Activated T-helper 2 cell treated with anti-CD3 and anti-CD28 coated beads, Interferon-gamma antibody, Interleukin-2, Interleukin-4, amounts not matched to agents 10 μg/mL and 5 μg/mL and 100 μg/mL, durations not matched to agents 14 hours and 24 hours and 36 hours (primary cell): ENCODE results near the gene PADI4. TPM values are rescaled to one million over a fixed set of nuclear protein-coding genes. Genes with fewer than 3 reads are reported as not detected.

Experiments
- DNase-seq: peaks from one replicate; pipeline ENCODE4 v3.0.0; 2021; ENCODE audit warnings: low spot score
- H3K27ac Mint-ChIP-seq: one replicate; pipeline ENCODE4 v1.8.0; 2021; ENCODE audit warnings: mixed read lengths
- H3K27me3 Mint-ChIP-seq: one replicate; pipeline ENCODE4 v1.8.0; 2021; ENCODE audit warnings: low read depth, mixed read lengths
- H3K36me3 Mint-ChIP-seq: one replicate; pipeline ENCODE4 v1.8.0; 2021; ENCODE audit warnings: low read depth, mixed read lengths
- H3K4me1 Mint-ChIP-seq: one replicate; pipeline ENCODE4 v1.8.0; 2021; ENCODE audit warnings: low read depth, mixed read lengths
- H3K4me3 Mint-ChIP-seq: one replicate; pipeline ENCODE4 v1.8.0; 2021; ENCODE audit warnings: low read depth, mild to moderate bottlenecking, moderate library complexity, mixed read lengths
- H3K9me3 Mint-ChIP-seq: one replicate; pipeline ENCODE4 v1.8.0; 2021; ENCODE audit warnings: mixed read lengths
- intact Hi-C: fragments of 100-400 bp; cut with micrococcal nuclease; formaldehyde crosslinking; loops from one replicate; pipeline ENCODE4 v1.15.1; 2023
- total RNA-seq: library from RNA; stranded (reverse); gene quantifications from 2 replicates; pipeline ENCODE4 v1.2.3, GENCODE V29; 2022

PADI4 gene
- total RNA-seq, 1 donor from 2014 or later = not detected

GRCh38 chr1:17290553-17290952 is 17.4 kb upstream of the PADI4 start:
- no peaks in the 10 kb centered on the region for H3K36me3 Mint-ChIP-seq
- no peak overlapping the region for H3K27ac Mint-ChIP-seq
- H3K4me3 Mint-ChIP-seq = no peak overlapping the region
- no peak for DNase-seq
- no peaks in the 10 kb centered on the region for H3K4me1 Mint-ChIP-seq
- H3K27me3 Mint-ChIP-seq = peaks cover 4% of the 10 kb centered on the region
- no peaks in the 10 kb centered on the region for H3K9me3 Mint-ChIP-seq
- intact Hi-C loops = no loop called here

- Mint-ChIP-seq H3K27me3 (peaks cover 4% of the 10 kb centered on the region), H3K36me3 (no peaks in the 10 kb centered on the region), H3K4me3 (no peak overlapping the region), H3K9me3 (no peaks in the 10 kb centered on the region), H3K27ac (no peak overlapping the region), H3K4me1 (no peaks in the 10 kb centered on the region)
- no peak for DNase-seq
- intact Hi-C loops = no loop called here
Measured at GRCh38 chr1:17292299-17293160, 15.5 kb upstream of the PADI4 start.

GRCh38 chr1:17293681-17294425 is 14.1 kb upstream of the PADI4 start:
- intact Hi-C loops = no loop called here
- Mint-ChIP-seq H3K4me1 (no peaks in the 10 kb centered on the region), H3K27ac (no peak overlapping the region), H3K4me3 (no peak overlapping the region), H3K27me3 (peaks cover 4% of the 10 kb centered on the region), H3K36me3 (no peaks in the 10 kb centered on the region), H3K9me3 (no peaks in the 10 kb centered on the region)
- DNase-seq = no peak

GRCh38 chr1:17295292-17295691 is 12.7 kb upstream of the PADI4 start:
- Mint-ChIP-seq H3K36me3 (no peaks in the 10 kb centered on the region), H3K27me3 (peaks cover 4% of the 10 kb centered on the region), H3K9me3 (no peaks in the 10 kb centered on the region), H3K27ac (no peak overlapping the region), H3K4me1 (no peaks in the 10 kb centered on the region), H3K4me3 (no peak overlapping the region)
- intact Hi-C loops = no loop called here
- no peak for DNase-seq

DNA sequence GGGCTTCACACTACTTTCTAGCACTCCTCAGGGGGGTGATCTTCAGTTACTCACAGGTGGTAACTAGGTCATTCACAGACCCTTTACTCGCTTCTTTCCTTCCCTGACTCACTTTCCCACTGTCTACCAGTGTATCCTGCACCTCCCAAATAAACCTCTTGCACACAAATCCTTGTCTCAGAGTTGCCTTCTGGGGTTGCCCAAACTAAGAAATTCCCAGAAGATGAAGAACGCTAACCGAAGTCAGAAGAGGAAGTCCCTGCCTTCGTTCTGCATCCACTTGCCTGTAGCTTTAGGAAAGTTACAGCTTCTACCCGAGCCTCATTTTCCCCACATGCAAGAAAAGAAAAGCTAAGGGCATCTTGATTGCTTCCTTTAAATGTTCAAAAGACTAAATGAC is 11.9 kb upstream of the PADI4 start:
- Mint-ChIP-seq H3K4me3 (no peak overlapping the region), H3K27ac (no peak overlapping the region), H3K9me3 (no peaks in the 10 kb centered on the region), H3K36me3 (no peaks in the 10 kb centered on the region), H3K4me1 (no peaks in the 10 kb centered on the region), H3K27me3 (peaks cover 2% of the 10 kb centered on the region)
- no peak for DNase-seq
- intact Hi-C loops = no loop called here

DNA sequence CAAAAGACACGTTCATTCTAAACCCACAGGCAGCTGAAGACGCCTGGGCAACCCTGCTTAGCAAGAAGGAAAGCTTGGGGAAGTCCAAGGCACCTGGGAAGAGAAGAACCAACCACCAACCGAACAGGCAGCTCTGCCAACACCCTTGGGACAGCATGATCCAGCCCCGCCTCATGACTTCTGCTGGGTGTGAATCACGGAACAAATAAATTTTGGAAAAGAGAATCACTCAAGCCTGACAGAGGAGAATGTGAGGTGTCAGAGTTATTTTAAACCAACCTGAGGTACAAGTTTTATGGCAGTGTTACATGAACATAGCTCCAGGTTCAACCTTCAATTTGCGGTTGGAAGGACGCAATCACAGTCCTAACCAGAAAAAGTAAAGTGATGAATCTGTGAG is 10.0 kb upstream of the PADI4 start:
- peaks cover 12% of the 10 kb centered on the region for H3K9me3 Mint-ChIP-seq
- no peak overlapping the region for H3K4me3 Mint-ChIP-seq
- no peaks in the 10 kb centered on the region for H3K36me3 Mint-ChIP-seq
- no peaks in the 10 kb centered on the region for H3K4me1 Mint-ChIP-seq
- no peak overlapping the region for H3K27ac Mint-ChIP-seq
- peaks cover 2% of the 10 kb centered on the region for H3K27me3 Mint-ChIP-seq
- DNase-seq = no peak
- intact Hi-C loops = no loop called here

DNA sequence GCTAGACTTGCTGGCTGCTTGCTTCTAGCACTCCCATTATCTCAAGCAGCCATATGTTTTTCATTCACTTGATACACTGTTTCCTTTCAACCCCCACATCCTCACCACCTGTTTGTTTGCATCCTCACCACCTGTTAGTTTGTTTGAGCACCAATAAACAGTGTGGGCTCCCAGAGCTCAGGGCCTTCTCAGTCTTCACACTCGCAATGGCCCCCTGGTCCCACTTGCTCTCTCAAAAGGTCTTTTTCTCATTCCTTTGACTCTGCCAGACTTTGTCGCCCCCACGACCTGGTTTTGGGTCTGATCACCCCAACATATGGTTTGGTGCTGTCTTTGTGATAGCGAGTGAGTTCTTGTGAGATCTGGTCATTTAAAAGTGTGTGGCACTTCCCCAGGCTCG is 6.2 kb upstream of the PADI4 start:
- Mint-ChIP-seq H3K36me3 (no peaks in the 10 kb centered on the region), H3K27ac (no peak overlapping the region), H3K9me3 (peaks cover 12% of the 10 kb centered on the region), H3K4me3 (no peak overlapping the region), H3K27me3 (no peaks in the 10 kb centered on the region), H3K4me1 (no peaks in the 10 kb centered on the region)
- intact Hi-C loops = no loop called here
- DNase-seq = no peak

GRCh38 chr1:17304151-17304825 is 3.7 kb upstream of the PADI4 start:
- Mint-ChIP-seq H3K36me3 (no peaks in the 10 kb centered on the region), H3K9me3 (peaks cover 12% of the 10 kb centered on the region), H3K4me1 (no peaks in the 10 kb centered on the region), H3K27me3 (no peaks in the 10 kb centered on the region), H3K27ac (no peak overlapping the region), H3K4me3 (no peak overlapping the region)
- intact Hi-C loops = no loop called here
- DNase-seq = no peak

GRCh38 chr1:17304826-17305175 is 3.2 kb upstream of the PADI4 start:
- H3K36me3 Mint-ChIP-seq = no peaks in the 10 kb centered on the region
- no peak overlapping the region for H3K27ac Mint-ChIP-seq
- intact Hi-C loops = no loop called here

DNA sequence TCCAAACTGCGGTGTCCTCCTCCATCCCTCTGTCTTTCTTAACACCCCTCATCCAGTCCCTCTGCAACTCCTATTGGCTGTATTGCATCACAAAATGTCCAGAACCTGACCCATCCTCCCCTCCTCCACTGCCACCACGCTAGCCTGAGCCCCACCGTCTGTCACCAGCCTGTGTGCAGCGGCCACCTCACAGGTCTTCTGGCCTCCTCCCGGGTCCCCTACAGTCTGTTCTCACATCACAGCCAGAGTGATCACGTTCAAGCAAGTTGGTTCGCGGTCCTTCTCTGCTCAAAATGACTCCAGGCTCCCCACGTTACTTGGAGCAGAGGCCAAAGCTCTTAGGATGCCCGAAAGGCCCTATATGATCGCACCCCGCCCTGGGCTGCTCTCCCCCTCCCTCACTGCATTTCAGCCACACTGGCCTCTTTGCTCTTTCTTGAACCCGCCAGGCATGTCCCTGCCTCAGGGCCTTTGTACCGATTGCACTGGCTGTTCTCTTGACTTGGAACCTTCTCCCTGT is 2.4 kb upstream of the PADI4 start:
- H3K36me3 Mint-ChIP-seq = no peaks in the 10 kb centered on the region
- intact Hi-C loops = no loop called here
- H3K27ac Mint-ChIP-seq = no peak overlapping the region
- DNase-seq = no peak
- H3K4me3 Mint-ChIP-seq = no peak overlapping the region
- peaks cover 12% of the 10 kb centered on the region for H3K9me3 Mint-ChIP-seq
- H3K4me1 Mint-ChIP-seq = no peaks in the 10 kb centered on the region
- H3K27me3 Mint-ChIP-seq = no peaks in the 10 kb centered on the region

More at GRCh38 chr1:17304826-17305175, 3.2 kb upstream of the PADI4 start:
- H3K27me3 Mint-ChIP-seq = no peaks in the 10 kb centered on the region
- H3K9me3 Mint-ChIP-seq = peaks cover 12% of the 10 kb centered on the region
- DNase-seq = no peak
- H3K4me3 Mint-ChIP-seq = no peak overlapping the region
- no peaks in the 10 kb centered on the region for H3K4me1 Mint-ChIP-seq

DNA sequence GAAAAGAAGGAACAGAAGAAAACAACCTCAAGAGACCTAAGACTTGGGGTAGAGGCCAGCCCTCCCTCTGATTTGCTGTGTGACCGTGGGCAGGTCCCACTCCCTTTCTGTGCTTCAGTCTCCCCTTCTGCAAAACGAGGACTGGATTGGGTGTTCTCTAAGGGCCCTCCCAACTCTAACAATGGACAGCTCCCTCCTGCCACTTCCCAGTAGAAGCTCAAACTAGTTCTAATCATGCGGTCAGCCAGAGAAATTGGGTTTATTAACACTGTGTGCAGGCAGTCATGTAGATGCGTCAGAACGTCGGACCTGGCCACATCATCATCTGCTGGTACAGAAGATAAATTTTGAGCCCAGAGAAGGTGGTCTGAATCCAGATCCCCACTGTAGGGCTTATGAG is 1.6 kb upstream of the PADI4 start:
- no peaks in the 10 kb centered on the region for H3K27me3 Mint-ChIP-seq
- no peak overlapping the region for H3K27ac Mint-ChIP-seq
- intact Hi-C loops = no loop called here
- H3K36me3 Mint-ChIP-seq = no peaks in the 10 kb centered on the region
- H3K4me1 Mint-ChIP-seq = no peaks in the 10 kb centered on the region
- DNase-seq = no peak
- H3K4me3 Mint-ChIP-seq = no peak overlapping the region
- H3K9me3 Mint-ChIP-seq = peaks cover 12% of the 10 kb centered on the region

DNA sequence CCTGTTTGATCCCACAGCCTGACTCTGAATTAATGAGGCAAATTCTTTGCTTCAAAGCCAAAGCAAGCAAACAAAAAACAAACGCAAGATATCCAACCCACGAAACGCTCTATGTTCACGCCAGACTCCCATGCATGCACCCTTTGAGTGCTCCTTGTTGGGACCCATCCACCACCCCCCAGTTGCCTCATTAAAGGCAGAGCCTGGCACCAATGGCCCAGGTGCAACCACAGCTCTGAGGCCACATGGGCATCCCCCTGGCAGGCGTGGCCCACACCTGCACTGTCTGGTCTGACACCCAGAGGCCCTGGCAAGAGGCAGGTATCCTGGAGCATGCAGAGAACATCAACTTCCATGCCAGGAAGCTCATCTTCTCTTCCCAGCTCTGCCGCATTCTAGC is 1.1 kb upstream of the PADI4 start:
- H3K27me3 Mint-ChIP-seq = no peaks in the 10 kb centered on the region
- no peaks in the 10 kb centered on the region for H3K36me3 Mint-ChIP-seq
- intact Hi-C loops = no loop called here
- no peaks in the 10 kb centered on the region for H3K4me1 Mint-ChIP-seq
- no peak for DNase-seq
- H3K4me3 Mint-ChIP-seq = no peak overlapping the region
- H3K9me3 Mint-ChIP-seq = peaks cover 9% of the 10 kb centered on the region
- H3K27ac Mint-ChIP-seq = no peak overlapping the region

- H3K27me3 Mint-ChIP-seq = peaks cover under 1% of the 10 kb centered on the region
- intact Hi-C loops = no loop called here
- no peaks in the 10 kb centered on the region for H3K4me1 Mint-ChIP-seq
- H3K9me3 Mint-ChIP-seq = peaks cover 5% of the 10 kb centered on the region
- no peak overlapping the region for H3K4me3 Mint-ChIP-seq
- DNase-seq = no peak
- no peak overlapping the region for H3K27ac Mint-ChIP-seq
- no peaks in the 10 kb centered on the region for H3K36me3 Mint-ChIP-seq
Measured at GRCh38 chr1:17307329-17307728, 668 bp upstream of the PADI4 start.
